SK-N-MC (cell line): ENCODE data around the gene AP1G1.
A peak's percentile ranks its signal among the peaks of the same experiment; 100 is the strongest.

ENCODE experiments used
- DNase-seq: peaks from one replicate; pipeline ENCODE4 v3.0.0-alpha.2; 2011; ENCODE audit warnings: low read depth, low spot score
- H3K27ac ChIP-seq: fragments of 200-600 bp; sonication (generic); 2 replicates; pipeline ENCODE4 v1.5.1; 2016; ENCODE audit warnings: mixed run types
- H3K36me3 ChIP-seq: fragments of 200-600 bp; sonication (generic); 2 replicates; pipeline ENCODE4 v1.6.1; 2017; ENCODE audit warnings: antibody characterized with exemption, low read length, mixed read lengths; ENCODE audit not compliant: insufficient read depth
- H3K4me3 ChIP-seq: fragments of 200-600 bp; sonication (generic); 2 replicates; pipeline ENCODE4 v1.5.1; 2016
- H3K9ac ChIP-seq: fragments of 200-600 bp; sonication (generic); 2 replicates; pipeline ENCODE4 v1.8.0; 2017; ENCODE audit warnings: mixed run types, mixed read lengths; ENCODE audit not compliant: insufficient read length
- H3K9me3 ChIP-seq: fragments of 200-600 bp; sonication (generic); 2 replicates; pipeline ENCODE4 v1.6.1; 2017; ENCODE audit warnings: low read depth, mild to moderate bottlenecking, antibody characterized with exemption, low read length, moderate library complexity, mixed read lengths
- EZH2 ChIP-seq: fragments of 200-600 bp; sonication (generic); IDR thresholded peaks from one replicate; pipeline ENCODE4 v1.6.1; 2017; ENCODE audit warnings: antibody characterized with exemption
- FOXP2 ChIP-seq: optimal IDR thresholded peaks from 2 replicates; pipeline ENCODE3; 2011; ENCODE audit warnings: mild to moderate bottlenecking, moderate library complexity; ENCODE audit not compliant: insufficient read depth; ENCODE audit errors: extremely low read length, control extremely low read depth
- POLR2AphosphoS5 ChIP-seq: IDR thresholded peaks from 2 replicates; pipeline ENCODE4 v1.6.1; 2012; ENCODE audit warnings: mild to moderate bottlenecking, low read depth, low read length, borderline replicate concordance

Gene AP1G1

GRCh38 chr16:71727551-71728324, 80.9 kb downstream of the AP1G1 start:
- TF ChIP-seq FOXP2: no peak
- TF ChIP-seq POLR2AphosphoS5: no peak
- no peak for TF ChIP-seq EZH2
- no peak overlapping the region for H3K4me3 ChIP-seq
- no peaks in the 10 kb centered on the region for H3K9me3 ChIP-seq
- H3K27ac ChIP-seq: no peak overlapping the region
- no peak overlapping the region for H3K9ac ChIP-seq
- DNase-seq: no peak
- peaks cover 11% of the 10 kb centered on the region; the same call in 1 of the 2 replicates for H3K36me3 ChIP-seq

DNA sequence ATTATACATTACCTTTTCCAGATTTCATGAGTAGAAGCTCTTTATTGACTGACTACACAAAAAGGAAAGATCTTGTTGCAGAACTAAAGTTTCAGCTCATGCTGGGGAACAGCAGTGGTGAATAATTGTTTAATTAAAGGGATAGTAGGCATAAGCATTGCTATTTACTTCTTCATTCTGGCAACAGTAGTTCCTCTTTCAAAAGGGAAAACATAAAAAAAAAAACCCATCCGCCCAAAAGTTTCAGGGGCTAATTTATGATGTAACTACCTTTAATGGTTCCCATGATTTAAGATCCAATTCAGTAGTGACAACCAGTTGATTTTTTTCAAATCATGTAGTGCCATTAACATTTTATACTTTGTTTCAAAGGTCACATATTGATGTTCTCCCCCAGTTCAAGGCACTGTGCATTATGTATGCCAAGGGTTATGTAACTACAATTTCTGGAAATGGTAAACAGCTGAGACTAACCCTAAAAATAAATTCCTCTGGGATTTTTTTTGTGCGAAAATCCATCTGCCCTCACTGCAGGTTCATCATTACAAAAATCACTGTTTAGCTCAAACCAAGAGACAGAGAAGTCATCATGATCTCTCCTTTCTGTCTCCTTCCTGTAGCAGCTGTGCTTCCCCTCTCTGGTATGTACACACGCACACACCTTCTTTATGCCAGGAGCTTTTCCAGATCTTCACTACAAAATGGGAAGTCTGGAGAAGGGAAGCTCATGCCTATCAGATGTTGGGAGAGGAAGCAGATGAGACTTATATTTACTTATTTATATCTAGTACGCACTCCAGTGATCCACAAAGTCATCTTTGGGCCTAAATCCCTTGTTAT, 81.9 kb downstream of the AP1G1 start:
- no peak overlapping the region for H3K9ac ChIP-seq
- no peak for DNase-seq
- H3K36me3 ChIP-seq: peaks cover 3% of the 10 kb centered on the region; the same call in 1 of the 2 replicates
- no peak overlapping the region for H3K4me3 ChIP-seq
- H3K27ac ChIP-seq: no peak overlapping the region
- H3K9me3 ChIP-seq: no peaks in the 10 kb centered on the region
- no peak for TF ChIP-seq POLR2AphosphoS5
- no peak for TF ChIP-seq EZH2
- TF ChIP-seq FOXP2: no peak

DNA sequence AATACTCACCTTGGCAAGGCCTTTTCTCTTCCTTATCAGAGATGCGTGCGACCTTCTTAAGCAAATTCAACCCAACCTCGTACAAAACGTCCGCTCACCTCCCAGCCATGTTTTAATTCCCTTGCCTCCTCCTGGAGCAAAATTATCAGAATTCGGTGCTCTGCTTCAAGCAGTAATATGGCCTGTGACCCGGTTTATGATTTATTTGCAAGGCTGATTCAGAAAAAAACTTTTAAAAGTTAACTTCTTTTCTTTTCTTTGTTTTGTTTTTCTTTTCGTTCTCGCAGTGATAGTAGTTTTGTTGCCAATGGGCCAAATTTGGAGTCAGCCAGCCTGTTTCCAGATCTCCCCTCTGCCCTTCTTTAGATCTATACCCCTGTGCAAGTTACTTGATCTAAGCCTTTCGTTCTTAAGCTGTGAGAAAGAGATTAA, 84.3 kb downstream of the AP1G1 start, which contains the start of gene PHLPP2:
Gene PHLPP2, minus strand, starts transcription at position 382 of the 432 bp plus-strand sequence. CDS start 9,906 bp downstream, outside the sequence.
- Histone ChIP-seq H3K4me3 (peak within 1 kb of the TSS; percentile 79), H3K9me3 (no peaks in the 10 kb centered on the region), H3K9ac (no peak within 1 kb of the TSS), H3K36me3 (no peaks in the 10 kb centered on the region), H3K27ac (no peak within 1 kb of the TSS)
- no peak for DNase-seq
- no peak for TF ChIP-seq FOXP2
- no peak for TF ChIP-seq EZH2
- no peak for TF ChIP-seq POLR2AphosphoS5

DNA sequence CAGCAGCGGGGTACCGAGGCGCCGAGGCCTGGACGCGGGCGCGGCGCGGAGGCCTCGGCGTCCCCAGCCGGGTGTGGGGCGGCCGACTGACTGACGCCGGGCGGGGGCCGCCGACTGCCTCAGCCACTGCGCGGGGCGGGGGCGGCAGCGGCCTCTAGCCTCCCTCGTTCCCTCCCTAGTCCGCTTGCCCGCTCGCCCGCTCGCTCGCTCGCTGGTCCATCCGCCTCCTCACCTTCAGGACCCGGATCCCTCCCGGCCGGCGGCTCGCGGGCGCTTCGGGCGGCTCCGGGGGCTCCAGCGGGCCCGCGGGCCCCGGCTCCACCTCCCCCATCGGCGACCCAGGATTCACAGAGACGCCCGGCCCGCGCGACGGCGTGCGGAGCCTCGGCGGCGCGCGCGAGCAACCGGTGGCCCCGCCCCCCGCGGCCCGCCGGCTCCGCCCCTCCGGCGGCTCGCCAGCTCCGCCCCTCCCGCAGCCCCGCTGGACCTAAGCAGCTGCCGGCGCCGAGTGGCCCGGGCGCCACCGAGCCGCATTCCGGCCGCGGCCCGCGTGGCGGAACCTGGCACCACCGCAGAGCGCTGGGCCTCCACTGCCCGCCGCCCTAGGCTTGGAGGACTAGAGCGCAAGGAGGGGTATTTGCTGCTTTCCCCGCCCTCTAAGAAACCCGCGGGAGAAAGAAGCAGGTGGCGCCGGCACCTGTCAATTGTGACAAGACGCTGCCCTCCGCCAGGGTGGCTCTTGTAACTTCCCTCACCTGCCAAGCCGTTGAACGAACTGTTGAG, 84.9 kb downstream of the AP1G1 start:
- DNase-seq: no peak
- H3K9ac ChIP-seq: peak overlapping the region; percentile 45
- H3K4me3 ChIP-seq: peak overlapping the region; percentile 79
- no peak overlapping the region for H3K27ac ChIP-seq
- H3K36me3 ChIP-seq: no peaks in the 10 kb centered on the region
- H3K9me3 ChIP-seq: no peaks in the 10 kb centered on the region
- TF ChIP-seq POLR2AphosphoS5 (no peak), FOXP2 (no peak), EZH2 (no peak)

GRCh38 chr16:71722801-71723536, 85.7 kb downstream of the AP1G1 start:
- Histone ChIP-seq H3K4me3 (peak overlapping the region; percentile 79), H3K27ac (0 out of 2 replicates have a peak overlapping the region, but pooled peaks have one; percentile 9), H3K9me3 (no peaks in the 10 kb centered on the region), H3K36me3 (no peaks in the 10 kb centered on the region), H3K9ac (peak overlapping the region; percentile 53)
- TF ChIP-seq POLR2AphosphoS5 (0 out of 2 replicates have a peak, but pooled peaks have one; percentile 22), EZH2 (no peak)
- DNase-seq: no peak

GRCh38 chr16:71721066-71721740, 87.4 kb downstream of the AP1G1 start:
- no peaks in the 10 kb centered on the region for H3K36me3 ChIP-seq
- no peak for DNase-seq
- TF ChIP-seq EZH2: no peak
- TF ChIP-seq FOXP2: no peak
- no peaks in the 10 kb centered on the region for H3K9me3 ChIP-seq
- H3K9ac ChIP-seq: no peak overlapping the region
- no peak overlapping the region for H3K4me3 ChIP-seq
- no peak overlapping the region for H3K27ac ChIP-seq

- Histone ChIP-seq H3K36me3 (no peaks in the 10 kb centered on the region; the same call in 1 of the 2 replicates), H3K9ac (no peak overlapping the region), H3K9me3 (no peaks in the 10 kb centered on the region), H3K4me3 (no peak overlapping the region), H3K27ac (peak overlapping the region; percentile 46; the same call in 1 of the 2 replicates)
- no peak for DNase-seq
- TF ChIP-seq POLR2AphosphoS5 (no peak), EZH2 (no peak), FOXP2 (no peak)
These were observed 96.1 kb downstream of the AP1G1 start for GRCh38 chr16:71712501-71712900.
